ENCODE results near the gene PHLPP1.
"Not testable (repeated sequence)": the region's sequence is repeated elsewhere in the genome, so short reads cannot be mapped to it uniquely, and the experiment has no call there.

The PHLPP1 gene

DNA sequence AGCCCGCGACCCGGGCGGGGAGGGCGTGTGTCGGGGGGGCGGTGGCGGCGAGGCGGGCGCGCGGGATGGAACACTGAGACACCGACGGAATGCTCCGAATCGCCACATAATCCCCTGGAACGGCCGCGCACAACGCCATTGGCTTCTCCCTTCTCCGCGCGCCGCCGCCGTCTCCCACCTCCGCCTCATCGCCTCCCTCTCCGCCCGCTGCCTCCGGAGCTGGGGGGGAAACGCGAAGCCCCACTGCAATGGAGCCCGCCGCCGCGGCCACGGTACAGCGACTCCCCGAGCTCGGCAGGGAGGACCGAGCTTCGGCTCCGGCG, at the start of gene PHLPP1:
Gene PHLPP1 (plus strand): TSS at position 106 of the 323 bp plus-strand sequence. CDS start 143 bp downstream, at position 249.
- DNase-seq (ENCODE audit: low read depth), result no peak

DNA sequence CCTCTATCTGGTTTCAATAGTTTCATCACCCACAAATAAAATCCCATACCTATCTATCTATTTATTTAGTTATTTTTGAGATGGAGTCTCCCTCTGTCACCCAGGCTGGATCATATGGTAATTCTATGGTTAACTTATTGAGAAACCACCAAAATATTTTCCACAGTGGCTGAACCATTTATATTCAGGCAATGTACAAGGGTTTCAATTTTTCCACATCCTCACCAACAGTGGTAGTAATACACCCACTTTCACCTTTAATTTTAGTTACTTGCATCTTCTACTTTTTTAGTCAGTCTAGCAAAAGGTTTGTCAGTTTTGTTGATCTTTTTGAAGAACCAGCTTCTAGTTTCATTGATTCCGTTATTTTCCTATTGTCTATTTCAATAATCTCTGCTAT, 46.1 kb upstream of the PHLPP1 start:
- DNase-seq (ENCODE audit: low read depth), result no peak

- DNase-seq (ENCODE audit: low read depth), result no peak
Observed at GRCh38 chr18:62670573-62670972, 44.8 kb upstream of the PHLPP1 start.

- no peak for DNase-seq (ENCODE audit: low read depth)
Observed at GRCh38 chr18:62672600-62672999, 42.7 kb upstream of the PHLPP1 start.

DNA sequence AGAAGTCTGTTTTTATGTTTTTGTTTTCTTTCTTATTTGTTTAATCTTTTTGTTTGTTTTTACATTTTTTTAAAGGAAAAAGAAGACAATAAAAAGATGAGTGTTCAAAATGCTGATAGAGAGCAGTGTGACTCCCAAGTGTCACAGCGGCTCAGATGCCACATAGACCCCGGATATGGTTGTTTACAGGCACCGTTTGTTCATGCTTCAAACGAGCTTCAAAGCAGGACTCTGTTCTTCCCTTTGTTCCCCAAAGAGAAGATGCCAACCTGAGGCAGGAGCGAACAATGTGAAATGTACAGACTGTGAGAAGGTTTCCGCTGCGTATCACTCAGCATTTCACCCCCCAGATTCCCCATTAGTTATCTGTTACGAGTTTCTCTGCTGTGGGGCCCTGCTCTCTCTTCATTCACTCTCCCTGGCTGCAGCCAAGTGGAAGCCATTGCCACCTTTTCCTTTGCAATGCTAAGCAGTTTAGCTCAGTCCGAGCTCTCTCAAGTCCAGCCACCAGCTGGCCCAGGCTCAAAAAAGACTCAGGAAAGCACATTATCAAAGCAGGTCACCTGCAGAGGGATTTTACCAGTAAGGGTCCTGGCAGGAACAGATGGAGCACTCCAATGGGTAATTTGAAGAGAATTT, 36.4 kb upstream of the PHLPP1 start:
- DNase-seq (ENCODE audit: low read depth), result no peak

DNA sequence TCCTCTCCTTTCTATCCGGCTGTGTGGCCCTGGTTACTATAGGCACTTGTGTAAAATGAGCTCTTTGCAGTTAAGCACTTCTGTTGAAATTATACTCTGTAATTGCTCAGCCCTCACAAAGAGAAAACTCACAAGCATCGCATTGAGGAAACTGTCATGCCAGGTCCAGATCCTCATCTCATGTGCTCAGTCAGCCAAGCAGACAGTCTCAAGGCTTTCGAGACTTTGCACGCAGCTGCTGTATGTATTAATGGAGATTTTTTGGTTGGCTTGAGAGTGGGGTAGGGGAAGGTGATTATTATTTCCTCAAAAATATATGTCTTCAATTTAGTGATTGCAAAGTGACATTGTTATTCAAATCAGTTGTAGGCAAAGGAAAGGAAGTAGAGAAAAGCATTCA, 33.0 kb upstream of the PHLPP1 start:
- DNase-seq (ENCODE audit: low read depth), result no peak

- DNase-seq (ENCODE audit: low read depth), result no peak
Observed at GRCh38 chr18:62683935-62684334, 31.4 kb upstream of the PHLPP1 start.

GRCh38 chr18:62688743-62689317, 26.5 kb upstream of the PHLPP1 start:
- DNase-seq (ENCODE audit: low read depth), result no peak

DNA sequence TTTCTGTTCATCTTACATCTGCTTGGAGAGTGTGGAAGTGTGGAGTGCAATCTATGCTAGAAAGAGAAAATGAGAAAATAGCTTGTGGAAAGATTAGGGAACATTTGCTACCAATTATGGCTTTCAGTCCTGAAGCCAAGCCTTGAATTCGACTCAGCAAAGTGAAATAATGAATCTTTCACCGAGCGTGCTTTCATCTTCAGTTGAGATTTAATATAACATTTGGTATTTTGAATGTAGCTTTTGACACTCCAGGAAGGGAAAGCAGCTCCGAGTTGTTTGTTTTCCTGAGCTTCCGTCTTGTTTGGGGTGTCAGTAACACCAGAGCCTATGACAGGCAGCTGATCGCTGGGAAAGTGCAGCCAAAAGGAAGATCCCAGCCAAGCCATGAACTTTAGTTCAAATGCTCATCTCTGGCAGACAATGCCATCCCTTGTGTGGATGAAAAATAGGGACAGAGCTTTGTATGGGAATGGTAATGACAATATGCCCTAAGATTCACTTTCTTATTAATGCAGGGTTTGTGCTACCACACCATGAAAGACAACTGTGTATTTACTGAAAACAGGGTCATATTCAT, 25.0 kb upstream of the PHLPP1 start:
- DNase-seq (ENCODE audit: low read depth), result no peak

DNA sequence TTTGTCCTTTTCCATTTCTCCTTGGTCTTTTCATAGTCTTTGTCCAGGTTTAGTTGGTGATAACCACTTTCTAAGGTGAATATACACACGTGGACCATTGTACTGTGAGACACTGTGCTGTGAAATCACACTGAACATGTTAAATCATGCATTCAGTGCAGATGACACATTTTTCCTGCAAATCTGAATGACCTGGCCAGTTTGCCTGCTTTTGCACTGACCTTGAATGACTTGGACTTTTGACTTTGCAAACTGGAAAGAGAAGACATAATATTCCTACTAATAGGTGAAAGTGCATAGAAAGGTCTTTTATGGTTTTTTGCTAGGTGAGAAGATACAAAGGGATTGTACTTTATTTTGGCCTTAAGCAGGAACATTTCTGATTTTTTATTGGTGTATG, 21.7 kb upstream of the PHLPP1 start:
- DNase-seq (ENCODE audit: low read depth), result no peak

GRCh38 chr18:62697636-62698035, 17.7 kb upstream of the PHLPP1 start:
- DNase-seq (ENCODE audit: low read depth), result no peak

GRCh38 chr18:62702259-62702658, 13.1 kb upstream of the PHLPP1 start:
- no peak for DNase-seq (ENCODE audit: low read depth)

DNA sequence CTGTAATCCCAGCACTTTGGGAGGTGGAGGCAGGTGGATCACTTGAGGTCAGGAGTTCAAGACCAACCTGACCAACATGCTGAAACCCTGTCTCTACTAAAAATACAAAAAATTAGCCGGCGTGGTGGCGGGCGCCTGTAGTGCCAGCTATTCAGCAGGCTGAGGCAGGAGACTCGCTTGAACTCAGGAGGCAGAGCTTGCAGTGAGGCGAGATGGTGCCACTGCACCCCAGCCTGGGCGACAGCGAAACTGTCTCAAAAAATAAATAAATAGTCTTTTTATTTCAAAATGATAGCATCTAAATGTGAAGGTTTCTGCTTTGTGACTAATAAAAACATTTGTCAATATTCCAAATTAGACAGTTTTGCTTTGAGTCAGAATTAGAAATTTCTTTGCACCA, 8.5 kb upstream of the PHLPP1 start:
- not testable (repeated sequence) for DNase-seq (ENCODE audit: low read depth)

- not testable (repeated sequence) for DNase-seq (ENCODE audit: low read depth)
Observed at GRCh38 chr18:62709908-62710307, 5.4 kb upstream of the PHLPP1 start.

GRCh38 chr18:62710417-62710816, 4.9 kb upstream of the PHLPP1 start:
- DNase-seq (ENCODE audit: low read depth), result no peak

DNA sequence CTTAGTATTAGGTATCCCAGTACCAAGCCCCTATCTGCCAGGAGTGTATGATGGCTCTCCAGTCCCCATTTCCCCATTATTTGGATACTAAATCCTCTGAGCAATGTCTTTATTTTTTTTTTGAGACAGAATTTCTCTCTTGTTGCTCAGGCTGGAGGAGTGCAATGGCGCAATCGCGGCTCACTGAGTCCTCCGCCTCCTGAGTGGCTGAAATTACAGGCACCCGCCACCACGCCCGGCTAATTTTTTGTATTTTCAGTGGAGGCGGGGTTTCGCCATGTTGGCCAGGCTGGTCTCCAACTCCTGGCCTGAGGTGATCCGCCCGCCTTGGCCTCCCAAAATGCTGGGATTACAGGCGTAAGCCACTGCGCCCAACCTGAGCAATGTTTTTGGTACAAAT, 3.6 kb upstream of the PHLPP1 start:
- no peak for DNase-seq (ENCODE audit: low read depth)

- no peak for DNase-seq (ENCODE audit: low read depth)
Observed at GRCh38 chr18:62713651-62714247, 1.6 kb upstream of the PHLPP1 start.

DNA sequence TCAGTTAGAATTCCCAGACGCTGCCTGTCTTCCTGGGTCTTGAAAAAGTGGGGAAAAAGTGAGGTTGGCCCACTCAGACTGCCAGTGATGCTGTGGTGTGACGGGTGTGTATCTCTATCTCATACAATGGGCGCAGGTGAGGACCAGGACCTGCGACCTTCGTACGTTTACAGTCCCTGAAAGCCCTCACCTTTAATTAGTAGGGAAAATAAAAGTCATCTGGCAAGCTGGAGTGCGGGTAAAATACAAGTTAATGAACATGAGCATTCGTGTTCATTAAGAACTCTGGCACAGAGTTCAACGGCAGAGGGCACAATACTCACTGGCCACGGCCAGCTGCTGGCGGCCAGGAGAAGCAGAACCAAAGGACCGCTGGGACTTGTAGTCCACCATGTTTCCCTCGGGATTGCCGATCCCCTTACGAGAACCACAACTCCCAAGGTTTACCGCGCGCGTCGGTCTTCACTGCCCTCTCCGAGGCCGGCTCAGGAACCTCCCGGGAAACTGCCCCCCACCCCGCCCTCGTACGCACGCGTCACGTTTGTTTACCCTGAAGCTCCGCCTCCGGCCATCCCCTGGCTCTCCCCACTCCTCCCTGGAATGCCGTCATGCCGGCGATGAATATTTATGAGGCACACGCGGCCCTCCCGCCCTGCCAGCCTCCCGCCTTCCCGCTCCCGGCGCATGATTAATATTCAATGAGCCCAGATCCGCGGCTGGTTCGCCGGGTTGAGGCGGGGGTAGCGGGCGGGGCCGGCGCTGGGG, 488 bp upstream of the PHLPP1 start:
- DNase-seq (ENCODE audit: low read depth), result peak; percentile 86

DNA sequence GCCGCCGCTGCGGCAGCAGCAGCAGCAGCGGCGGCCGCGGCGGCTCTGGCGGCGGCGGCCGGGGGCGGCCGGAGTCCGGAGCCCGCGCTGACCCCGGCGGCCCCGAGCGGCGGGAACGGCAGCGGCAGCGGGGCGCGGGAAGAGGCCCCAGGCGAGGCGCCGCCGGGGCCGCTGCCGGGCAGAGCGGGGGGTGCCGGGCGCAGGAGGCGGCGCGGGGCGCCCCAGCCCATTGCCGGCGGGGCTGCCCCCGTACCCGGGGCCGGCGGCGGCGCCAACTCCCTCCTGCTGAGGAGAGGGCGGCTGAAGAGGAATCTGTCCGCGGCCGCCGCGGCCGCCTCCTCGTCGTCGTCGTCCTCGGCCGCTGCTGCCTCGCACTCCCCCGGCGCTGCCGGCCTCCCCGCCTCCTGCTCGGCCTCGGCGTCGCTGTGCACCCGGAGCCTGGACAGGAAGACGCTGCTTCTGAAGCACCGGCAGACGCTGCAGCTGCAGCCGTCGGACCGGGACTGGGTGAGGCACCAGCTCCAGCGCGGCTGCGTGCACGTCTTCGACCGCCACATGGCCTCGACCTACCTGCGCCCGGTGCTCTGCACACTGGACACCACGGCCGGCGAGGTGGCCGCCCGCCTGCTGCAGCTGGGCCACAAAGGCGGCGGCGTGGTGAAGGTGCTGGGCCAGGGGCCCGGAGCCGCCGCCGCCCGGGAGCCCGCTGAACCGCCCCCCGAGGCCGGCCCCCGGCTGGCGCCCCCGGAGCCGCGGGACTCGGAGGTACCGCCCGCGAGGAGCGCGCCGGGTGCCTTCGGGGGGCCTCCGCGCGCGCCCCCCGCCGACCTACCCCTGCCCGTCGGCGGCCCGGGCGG, 646 bp downstream of the PHLPP1 start:
- peak; percentile 55 for DNase-seq (ENCODE audit: low read depth)

- peak; percentile 31 for DNase-seq (ENCODE audit: low read depth)
Observed at GRCh38 chr18:62716619-62717168, 1.4 kb downstream of the PHLPP1 start.

DNA sequence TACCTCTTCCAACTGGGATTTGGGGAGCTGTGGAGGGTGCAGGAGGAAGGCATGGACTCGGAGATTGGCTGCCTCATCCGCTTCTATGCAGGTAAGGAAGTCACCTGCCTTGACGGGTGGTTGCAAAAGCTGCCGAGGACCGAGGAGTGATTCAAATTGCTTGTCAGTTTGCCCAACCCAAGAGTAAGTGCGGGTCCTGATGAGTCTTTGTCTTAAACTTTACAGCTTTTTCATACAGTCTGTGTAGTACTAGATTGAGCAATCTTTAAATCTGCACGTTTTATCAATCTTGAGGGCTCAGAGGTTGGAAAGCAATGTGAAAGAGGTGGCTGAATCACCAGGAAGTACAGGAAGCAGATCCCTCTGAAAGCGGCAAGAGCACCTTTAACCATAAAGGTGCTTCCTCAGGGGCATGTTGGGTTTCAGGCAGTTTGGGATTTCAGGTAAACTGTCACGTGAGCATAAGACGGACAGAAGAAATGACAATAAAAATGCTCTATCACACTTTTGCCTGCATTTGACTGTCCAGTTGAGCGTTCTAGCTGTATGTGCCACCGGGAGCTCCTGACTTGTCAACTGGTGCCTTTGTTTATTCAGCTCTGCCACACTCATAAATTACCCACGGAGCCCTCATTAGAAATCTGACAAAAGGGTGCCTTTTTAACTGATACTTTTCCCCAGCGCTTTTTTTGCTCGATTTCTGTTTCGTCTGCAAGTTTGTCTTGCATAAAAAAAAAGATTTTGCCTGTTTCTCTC, 2.0 kb downstream of the PHLPP1 start:
- DNase-seq (ENCODE audit: low read depth), result peak; percentile 31
